Caco-2 (cell line): ENCODE data around the gene UNKL. TPM values are rescaled to one million over a fixed set of nuclear protein-coding genes. Genes with fewer than 3 reads are reported as not detected.

Experiments
- BruUV-seq: library from RNA; stranded (reverse); fragments of 400-500 nt; replicated peaks from 2 replicates; lab custom pipeline; 2021; lab: Mats Ljungman, UMichigan
- CTCF ChIA-PET: fragments of 300-600 bp; sonication (Branson Sonifier 250); formaldehyde crosslinking; loops from one replicate; lab custom pipeline; 2022; ENCODE audit warnings: antibody characterized with exemption; lab: Charles Lee
- POLR2A ChIA-PET: fragments of 300-600 bp; sonication (Branson Sonifier 250); formaldehyde crosslinking; loops from one replicate; lab custom pipeline; 2022; ENCODE audit warnings: antibody characterized with exemption; lab: Charles Lee
- DNase-seq, 2 experiments: peaks; one replicate each; pipeline versions ENCODE4 v3.0.0 to v3.0.0-alpha.2; 2020 to 2022
- H3K27me3 ChIP-seq: replicated peaks from 2 replicates; pipeline ENCODE4 v1.6.0; 2011; ENCODE audit warnings: low read length; ENCODE audit not compliant: control insufficient read depth, insufficient read depth
- H3K36me3 ChIP-seq: 2 replicates; pipeline ENCODE4 v1.5.1; 2011; ENCODE audit warnings: low read length; ENCODE audit not compliant: control insufficient read depth, insufficient read depth
- H3K4me1 ChIP-seq: fragments of 250-450 bp; sonication (Bioruptor Pico); 2 replicates; pipeline ENCODE4 v1.5.1; 2020; ENCODE audit warnings: mild to moderate bottlenecking
- H3K4me3 ChIP-seq: 2 replicates; pipeline ENCODE4 v1.5.1; 2011; ENCODE audit warnings: low read depth, mild to moderate bottlenecking, control low read depth, low read length
- H3K9me3 ChIP-seq: fragments of 250-450 bp; sonication (Bioruptor Pico); 2 replicates; pipeline ENCODE4 v1.5.1; 2020; ENCODE audit warnings: mild to moderate bottlenecking, moderate library complexity
- H3K27ac Mint-ChIP-seq: one replicate; pipeline ENCODE4 v1.8.0; 2022; ENCODE audit warnings: mixed read lengths; ENCODE audit not compliant: unreplicated experiment
- H3K27me3 Mint-ChIP-seq: one replicate; pipeline ENCODE4 v1.8.0; 2022; ENCODE audit warnings: mixed read lengths; ENCODE audit not compliant: insufficient read depth, unreplicated experiment
- H3K36me3 Mint-ChIP-seq: one replicate; pipeline ENCODE4 v1.8.0; 2022; ENCODE audit warnings: mild to moderate bottlenecking, mixed read lengths; ENCODE audit not compliant: insufficient read depth, unreplicated experiment
- H3K4me1 Mint-ChIP-seq: one replicate; pipeline ENCODE4 v1.8.0; 2022; ENCODE audit warnings: low read depth, mixed read lengths; ENCODE audit not compliant: unreplicated experiment
- H3K4me3 Mint-ChIP-seq: one replicate; pipeline ENCODE4 v1.8.0; 2022; ENCODE audit warnings: mild to moderate bottlenecking, moderate library complexity, mixed read lengths; ENCODE audit not compliant: unreplicated experiment
- H3K9me3 Mint-ChIP-seq: one replicate; pipeline ENCODE4 v1.8.0; 2022; ENCODE audit warnings: mixed read lengths; ENCODE audit not compliant: unreplicated experiment
- CTCF ChIP-seq, 2 experiments: fragments of 200-600 bp in 1 of 2; IDR thresholded peaks; 1 replicate in 1 of 2; 2 replicates in 1 of 2; pipeline versions ENCODE4 v1.5.1 to v1.8.0; 2011 to 2022; ENCODE audit warnings: antibody characterized with exemption in 1 of 2, control low read depth in 1 of 2, inconsistent platforms in 1 of 2, low read depth in 1 of 2, low read length in 1 of 2, mild to moderate bottlenecking in 1 of 2, moderate library complexity in 1 of 2; ENCODE audit not compliant: insufficient read depth in 1 of 2, severe bottlenecking in 1 of 2, unreplicated experiment in 1 of 2
- intact Hi-C: fragments of 100-400 bp; cut with micrococcal nuclease; formaldehyde crosslinking; loops from one replicate; pipeline ENCODE4 v1.10.0; 2022; ENCODE audit not compliant: unreplicated experiment
- total RNA-seq: library from RNA; stranded (reverse); gene quantifications from 2 replicates; pipeline ENCODE4 v1.2.3, GENCODE V29; 2022

The UNKL gene
- total RNA-seq, 1 experiment from 2014 or later: 31.2 TPM

DNA sequence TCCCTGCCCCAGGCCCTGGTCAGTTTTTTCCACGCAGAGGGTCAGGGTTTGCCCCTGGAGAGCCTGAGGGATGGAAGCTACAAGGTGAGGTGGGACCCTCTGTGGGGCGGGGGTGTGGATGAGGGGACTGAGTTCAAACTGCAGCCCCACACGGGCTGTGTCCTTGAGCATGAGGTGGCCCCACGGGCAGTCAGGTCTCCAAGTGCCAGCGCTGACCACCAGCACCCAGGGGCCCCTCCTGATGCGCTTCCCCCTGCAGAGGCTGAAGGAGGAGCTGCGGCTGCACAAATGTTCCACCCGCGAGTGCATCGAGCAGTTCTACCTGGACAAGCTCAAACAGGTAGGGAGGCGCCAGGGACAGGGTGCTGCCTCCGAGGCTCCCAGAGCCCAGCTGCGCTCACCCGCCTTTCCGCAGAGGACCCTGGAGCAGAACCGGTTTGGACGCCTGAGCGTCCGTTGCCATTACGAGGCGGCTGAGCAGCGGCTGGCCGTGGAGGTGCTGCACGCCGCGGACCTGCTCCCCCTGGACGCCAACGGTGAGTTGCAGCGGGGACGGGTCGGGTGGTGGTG, 67.1 kb downstream of the UNKL start:
- H3K27me3 ChIP-seq: no peaks in the 10 kb centered on the region
- POLR2A ChIA-PET: interaction anchor here (0.6 kb wide), 1 partner anchor 224 kb away, joined by 4 read pairs; no protein-coding TSS in a partner anchor
- Mint-ChIP-seq H3K4me1 (peaks cover 8% of the 10 kb centered on the region), H3K36me3 (peaks cover 14% of the 10 kb centered on the region), H3K27me3 (no peaks in the 10 kb centered on the region), H3K9me3 (no peaks in the 10 kb centered on the region), H3K4me3 (no peak overlapping the region), H3K27ac (no peak overlapping the region)
- CTCF ChIA-PET: interaction anchor here (0.7 kb wide), 1 partner anchor 9 kb away, joined by 3 read pairs; no protein-coding TSS in a partner anchor
- intact Hi-C loops: no loop called here
- H3K4me1 ChIP-seq: 0 out of 2 replicates have a peak, but pooled peaks cover 6% of the 10 kb centered on the region
- no peaks in the 10 kb centered on the region; the same call in none of the 2 replicates for H3K36me3 ChIP-seq
- H3K4me3 ChIP-seq: no peak overlapping the region
- TF ChIP-seq CTCF (IDR thresholded peaks at IDR 0.05; ENCODE audit: insufficient read depth in 1 of 2, low read depth in 1 of 2, low read length in 1 of 2, severe bottlenecking in 1 of 2, unreplicated experiment in 1 of 2): no peak
- DNase-seq: no peak
- BruUV-seq: no TSS peak
- no peaks in the 10 kb centered on the region for H3K9me3 ChIP-seq

GRCh38 chr16:1346422-1347285, 67.8 kb downstream of the UNKL start:
- intact Hi-C loops: no loop called here
- CTCF ChIA-PET: interaction anchor here (0.6 to 0.7 kb wide), 2 partner anchors 8 to 293 kb away, joined by 3 to 6 read pairs; no protein-coding TSS in a partner anchor
- Mint-ChIP-seq H3K27me3 (no peaks in the 10 kb centered on the region), H3K4me3 (no peak overlapping the region), H3K27ac (no peak overlapping the region), H3K9me3 (no peaks in the 10 kb centered on the region), H3K4me1 (peaks cover 8% of the 10 kb centered on the region), H3K36me3 (peaks cover 8% of the 10 kb centered on the region)
- Histone ChIP-seq H3K36me3 (no peaks in the 10 kb centered on the region; the same call in none of the 2 replicates), H3K4me1 (0 out of 2 replicates have a peak, but pooled peaks cover 6% of the 10 kb centered on the region), H3K4me3 (no peak overlapping the region), H3K27me3 (no peaks in the 10 kb centered on the region), H3K9me3 (no peaks in the 10 kb centered on the region)
- no peak for TF ChIP-seq CTCF (IDR thresholded peaks at IDR 0.05; ENCODE audit: insufficient read depth in 1 of 2, low read depth in 1 of 2, low read length in 1 of 2, severe bottlenecking in 1 of 2, unreplicated experiment in 1 of 2)
- POLR2A ChIA-PET: interaction anchor here (0.6 kb wide), 1 partner anchor 225 kb away, joined by 4 read pairs; no protein-coding TSS in a partner anchor
- no peak for DNase-seq
- BruUV-seq: no TSS peak
